HG02759 (cell line): ENCODE data around the gene SH2D5.
"Not testable (repeated sequence)": the region's sequence is repeated elsewhere in the genome, so short reads cannot be mapped to it uniquely, and the experiment has no call there.

Experiments
- ATAC-seq: cut with Tn5 transposase; IDR thresholded peaks from one replicate; pipeline ENCODE4 v1.9.1; 2021; ENCODE audit warnings: mild to moderate bottlenecking, moderate library complexity; ENCODE audit not compliant: unreplicated experiment

SH2D5 gene

DNA sequence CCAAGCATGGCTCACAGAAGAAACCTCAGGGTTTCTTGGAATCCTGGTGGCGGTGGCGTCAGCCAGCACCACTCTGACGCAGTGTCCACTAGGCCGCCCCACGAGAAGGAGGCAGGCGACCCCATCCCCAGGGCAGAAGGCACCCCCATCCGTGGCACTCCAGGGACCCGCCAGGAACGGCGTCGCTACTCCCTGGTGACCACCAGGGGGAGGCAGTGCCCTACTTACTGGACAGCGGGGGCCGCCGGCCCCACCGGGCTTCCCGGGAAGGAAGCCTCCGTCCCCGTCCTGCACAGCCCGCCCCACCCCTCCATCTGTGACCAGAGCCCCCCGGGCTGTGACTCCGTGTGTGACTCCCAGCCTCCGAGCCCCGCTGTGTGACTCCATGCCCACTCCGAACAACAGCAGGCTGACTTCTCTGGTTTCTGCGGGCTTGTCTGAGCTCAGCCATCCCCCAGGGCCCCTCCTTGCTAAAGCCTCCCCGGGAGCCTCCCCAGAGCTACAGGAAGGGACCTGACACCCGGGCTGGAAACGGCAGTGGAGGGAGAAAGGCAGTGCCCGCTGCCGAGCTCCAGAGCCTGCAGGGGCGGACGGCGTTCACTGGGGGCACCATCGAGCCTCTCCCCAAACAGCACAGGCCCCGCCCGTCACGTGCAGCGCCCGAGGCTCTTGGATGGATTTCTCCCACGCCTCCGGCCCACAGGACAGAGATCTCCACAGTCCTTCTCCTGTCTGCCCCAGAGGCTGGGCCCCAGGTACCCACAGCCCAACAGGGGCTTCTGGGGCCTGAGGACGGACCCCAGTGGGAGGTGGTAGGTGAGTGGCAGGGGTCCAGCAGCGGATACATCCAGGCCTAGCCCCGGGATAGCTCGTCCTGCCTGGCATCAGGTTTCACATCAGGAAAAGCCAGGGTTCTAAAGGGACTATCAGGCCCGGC lies 35.8 kb downstream of the SH2D5 start:
- ATAC-seq, result peak; percentile 72

DNA sequence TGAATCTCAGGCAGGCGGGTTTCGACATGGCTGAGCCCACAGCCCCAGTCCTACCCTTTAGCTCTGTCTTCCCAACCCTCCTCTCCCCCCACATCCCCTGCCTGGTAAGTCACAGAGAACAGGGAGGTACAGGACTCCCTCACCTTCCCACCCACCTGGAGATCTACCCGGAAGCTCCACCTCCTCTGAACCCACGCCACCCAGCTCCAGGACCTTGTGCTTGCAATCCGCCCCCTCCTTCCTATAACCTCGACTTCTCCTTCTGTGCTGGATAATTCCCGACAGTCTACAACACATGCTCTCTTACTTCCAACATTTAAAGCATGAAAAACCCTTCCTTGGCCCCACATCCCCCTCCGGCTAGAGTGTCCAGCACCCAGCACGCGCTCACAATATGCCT lies 37.0 kb downstream of the SH2D5 start:
- no peak for ATAC-seq

DNA sequence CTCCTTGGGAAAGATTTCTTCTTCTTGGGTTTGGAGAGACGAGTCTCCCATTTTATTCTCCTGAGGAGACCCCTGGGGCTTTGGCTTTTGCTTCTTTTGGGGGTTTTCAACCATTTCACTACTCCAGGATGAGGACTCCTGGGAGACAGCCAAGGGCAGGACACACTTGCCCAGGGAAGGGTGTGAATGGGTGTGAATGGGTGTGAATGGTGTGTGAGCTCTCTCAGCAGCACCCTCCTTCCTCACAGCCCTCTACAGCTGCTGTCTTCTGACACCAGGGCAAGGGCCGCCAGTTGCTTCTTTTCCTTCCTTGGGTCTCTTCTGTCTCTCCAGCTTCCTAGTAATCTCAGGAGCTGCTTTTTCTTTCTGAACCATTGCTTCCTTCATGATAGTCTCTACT lies 38.9 kb downstream of the SH2D5 start:
- no peak for ATAC-seq

DNA sequence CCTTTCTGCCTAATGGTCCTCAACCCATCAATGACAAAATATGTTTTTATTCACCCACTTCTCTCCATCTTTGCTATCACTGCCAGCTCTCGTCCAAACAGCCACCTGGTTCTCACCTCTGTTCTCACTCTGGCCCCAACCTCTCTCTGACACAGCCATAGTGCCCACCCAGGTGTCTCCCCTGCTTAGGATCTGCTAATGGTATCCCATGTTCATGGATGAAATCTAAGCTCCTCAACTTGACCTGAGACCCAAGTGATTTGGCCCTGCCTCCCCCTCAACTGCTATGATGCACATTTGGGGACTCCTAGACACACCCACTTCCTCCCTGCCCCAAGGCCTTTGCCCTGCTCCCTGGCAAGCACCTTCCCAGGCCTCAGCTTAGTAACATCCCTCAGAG lies 40.6 kb downstream of the SH2D5 start:
- no peak for ATAC-seq

DNA sequence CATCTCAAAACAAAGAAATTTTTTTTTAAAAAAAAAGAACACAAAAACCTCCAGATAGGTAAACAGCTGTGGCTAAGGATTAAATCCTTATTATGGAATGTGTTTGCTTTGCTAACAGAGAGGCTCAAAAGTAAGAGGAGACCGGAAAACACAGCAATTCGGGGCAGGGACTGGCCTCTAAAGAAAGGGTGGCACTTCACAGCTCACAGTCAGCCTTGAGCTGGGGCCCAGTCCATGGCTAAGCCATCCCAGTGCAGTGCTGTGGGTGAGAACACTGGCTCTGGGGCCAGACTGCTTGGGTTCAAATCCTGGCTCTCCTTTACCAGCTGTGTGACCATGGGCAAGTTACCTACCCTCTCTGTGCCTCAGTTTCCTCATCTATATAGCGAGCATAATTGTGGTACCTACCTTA lies 42.9 kb downstream of the SH2D5 start:
- no peak for ATAC-seq

DNA sequence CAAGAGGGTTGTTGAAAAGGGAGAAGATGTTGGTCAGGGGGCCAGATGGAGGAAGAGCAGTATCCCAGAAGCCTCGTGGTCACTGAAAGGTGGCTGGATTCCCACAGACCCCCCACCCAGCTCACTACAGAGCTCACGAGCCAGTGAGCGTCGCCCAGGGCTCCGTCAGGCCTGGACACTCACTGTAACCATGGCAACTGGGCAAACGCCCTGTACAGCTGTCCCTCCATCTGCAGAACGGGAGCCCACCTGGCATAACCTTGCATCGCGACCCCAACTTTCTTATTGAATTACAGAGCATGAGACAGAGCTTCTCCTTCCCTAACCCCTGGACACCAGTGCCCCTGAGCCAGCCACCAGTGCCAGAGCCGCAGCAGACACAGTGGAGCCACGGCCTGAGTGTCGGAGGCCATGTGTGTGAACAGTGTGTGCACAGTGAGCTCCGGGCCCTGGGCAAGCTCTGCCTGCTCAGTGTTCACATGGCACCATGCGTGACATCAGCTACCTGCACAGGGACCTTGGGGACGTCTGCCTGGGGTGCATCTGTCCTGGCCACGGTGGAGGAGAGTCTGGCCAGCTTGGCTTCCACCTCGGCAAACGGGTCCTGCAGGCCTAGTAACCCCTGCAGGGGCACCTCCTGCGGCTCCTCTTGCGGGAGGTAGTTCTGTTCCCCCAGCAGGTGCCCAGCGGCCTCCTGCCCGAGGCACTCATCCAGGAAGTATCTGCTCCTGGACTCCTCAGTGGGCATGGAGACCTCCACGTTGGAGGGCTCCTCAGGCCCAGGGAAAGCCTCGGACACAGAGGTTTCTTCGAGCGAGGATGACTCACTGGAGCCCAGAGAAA lies 45.4 kb downstream of the SH2D5 start:
- no peak for ATAC-seq

DNA sequence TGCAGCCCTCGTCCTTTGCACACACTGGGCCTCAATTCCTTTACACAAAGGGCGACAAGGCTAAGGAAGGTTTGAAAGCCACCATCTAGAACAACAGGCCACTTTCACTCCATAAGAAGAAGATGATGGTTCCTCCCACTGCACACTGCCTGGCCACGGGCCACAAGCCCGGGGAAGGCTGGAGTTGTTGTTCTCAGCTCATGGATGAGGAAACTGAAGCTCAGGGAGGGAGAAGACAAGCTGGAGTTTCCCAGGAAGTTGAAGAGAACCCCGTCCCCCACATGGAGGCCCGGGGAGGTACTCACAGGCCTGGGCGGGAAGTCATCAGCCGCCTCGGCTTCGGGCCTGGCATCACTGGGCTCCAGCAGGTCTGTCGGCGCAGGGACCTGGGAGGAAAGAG lies 46.8 kb downstream of the SH2D5 start:
- ATAC-seq, result no peak

DNA sequence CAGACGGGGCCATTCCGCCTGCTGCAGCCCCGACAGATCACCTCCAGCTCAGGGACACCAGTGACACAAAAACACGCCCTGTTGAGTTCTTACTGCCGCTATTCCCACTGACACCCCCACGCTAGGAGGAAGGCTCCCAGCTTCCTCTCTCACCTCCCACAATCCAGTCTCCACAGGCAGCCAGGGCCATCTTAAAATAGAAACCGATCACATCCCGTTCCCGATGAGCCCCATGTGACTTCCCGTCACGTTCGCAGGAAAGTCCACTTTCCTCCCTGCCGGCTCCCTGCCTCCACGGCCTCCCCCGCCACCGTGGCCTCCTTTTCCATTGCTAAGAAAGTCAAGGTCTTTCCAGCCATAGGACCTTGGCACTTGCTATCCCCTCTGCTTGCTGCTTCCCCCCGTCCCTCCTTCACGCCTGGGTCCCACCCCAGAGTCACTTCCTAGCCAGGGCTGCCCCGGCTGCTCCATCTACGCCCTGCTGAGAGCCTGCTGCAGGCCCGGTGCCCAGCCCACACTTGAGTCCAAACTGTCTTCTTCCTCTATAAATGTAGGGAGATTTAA lies 47.3 kb downstream of the SH2D5 start:
- no peak for ATAC-seq

DNA sequence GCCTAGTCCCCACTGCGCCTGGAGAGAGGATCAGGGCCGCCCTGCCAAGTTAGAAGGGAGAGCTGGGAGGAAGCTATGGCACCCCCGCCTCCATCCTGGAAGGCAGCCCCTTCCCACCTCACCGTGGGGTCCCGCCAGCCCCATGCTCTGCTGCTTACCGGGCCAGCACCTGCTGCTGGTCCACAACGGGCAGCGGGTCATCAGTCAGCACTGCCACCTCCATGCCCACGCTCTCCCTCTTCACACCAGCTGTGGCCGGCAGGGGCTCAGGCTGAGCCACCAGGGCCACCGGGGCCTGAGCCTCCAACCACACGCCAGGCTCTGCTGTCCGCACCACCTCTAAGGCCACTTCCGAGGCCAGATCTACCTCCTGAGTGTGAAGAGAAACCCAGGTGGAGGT lies 47.9 kb downstream of the SH2D5 start:
- no peak for ATAC-seq

DNA sequence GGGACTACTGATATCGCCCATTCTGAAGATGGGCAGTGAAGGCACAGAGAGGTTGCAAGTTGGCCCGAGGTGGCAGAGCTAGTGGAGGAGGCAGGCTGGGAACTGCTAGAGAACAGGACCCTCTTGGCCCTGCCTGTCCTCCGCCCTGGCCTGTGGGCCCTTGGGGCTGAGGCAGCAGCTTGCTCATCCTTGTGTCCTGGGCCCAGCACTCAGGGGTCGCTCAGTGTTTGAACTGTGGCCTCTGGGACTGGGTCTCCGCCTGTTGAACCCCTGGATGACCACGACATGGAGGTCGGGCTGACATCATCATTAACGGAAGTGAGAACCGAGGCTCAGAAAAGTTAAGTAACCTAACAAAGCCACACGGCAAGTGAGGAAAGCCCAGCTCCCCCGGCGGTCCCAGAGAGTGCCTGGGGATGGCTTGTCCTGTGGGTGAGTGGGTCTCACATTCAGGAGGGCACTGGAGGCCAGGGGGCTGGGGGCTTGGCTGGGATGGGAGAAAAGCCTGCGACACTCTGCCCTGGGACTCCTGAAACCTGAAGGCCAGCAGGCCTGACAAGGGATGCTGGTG lies 48.4 kb downstream of the SH2D5 start:
- no peak for ATAC-seq

DNA sequence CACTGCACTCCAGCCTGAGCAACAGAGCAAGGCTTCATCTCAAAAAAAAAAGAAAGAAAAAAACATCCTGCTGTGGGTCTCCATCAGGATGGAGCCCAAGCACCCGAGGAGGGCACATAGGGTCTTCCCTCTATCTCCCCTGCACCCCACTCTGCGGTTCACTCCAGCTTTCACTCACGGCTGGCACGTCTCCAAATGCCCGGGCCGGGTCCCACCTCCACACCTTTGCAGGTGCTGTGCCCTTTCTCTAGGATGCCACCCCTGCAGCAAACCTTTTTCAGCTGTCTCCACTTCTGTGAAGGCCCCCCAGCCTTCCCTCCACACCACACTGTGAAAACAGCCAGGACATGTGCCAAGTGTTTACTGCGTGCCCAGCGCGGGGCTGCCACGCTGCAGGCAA lies 48.9 kb downstream of the SH2D5 start:
- no peak for ATAC-seq

DNA sequence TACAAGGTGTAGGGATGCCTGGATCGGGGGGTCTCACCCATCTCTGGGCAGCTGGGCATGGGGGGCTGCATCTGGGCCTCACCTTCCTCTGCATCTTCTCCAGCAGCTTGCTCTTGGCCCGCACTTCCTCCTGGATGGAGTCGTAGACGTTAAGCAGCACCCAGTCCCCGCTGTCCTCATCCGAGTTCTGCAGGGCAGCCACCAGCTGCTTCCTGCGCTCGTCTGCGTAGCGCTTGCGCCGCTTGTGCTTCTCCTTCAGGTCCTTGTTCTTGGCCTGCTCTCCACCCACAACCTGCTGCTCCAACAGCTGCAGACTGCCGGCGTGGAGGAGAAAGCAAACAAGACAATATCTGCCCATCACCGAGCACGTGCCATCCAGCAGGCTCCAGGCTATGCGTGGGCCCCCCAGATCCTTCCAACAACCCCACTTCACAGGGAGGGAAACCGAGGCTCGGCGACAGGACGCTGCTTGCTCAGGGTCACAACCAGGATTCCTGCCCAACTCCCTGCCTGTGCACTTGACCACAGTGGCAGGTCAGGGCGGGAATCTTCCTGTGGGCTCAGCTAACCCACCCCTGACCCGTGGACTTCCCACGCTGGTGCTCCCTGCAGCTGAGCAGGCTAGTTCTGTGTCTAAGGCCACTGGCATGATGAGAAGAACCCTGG lies 49.8 kb downstream of the SH2D5 start:
- no peak for ATAC-seq

DNA sequence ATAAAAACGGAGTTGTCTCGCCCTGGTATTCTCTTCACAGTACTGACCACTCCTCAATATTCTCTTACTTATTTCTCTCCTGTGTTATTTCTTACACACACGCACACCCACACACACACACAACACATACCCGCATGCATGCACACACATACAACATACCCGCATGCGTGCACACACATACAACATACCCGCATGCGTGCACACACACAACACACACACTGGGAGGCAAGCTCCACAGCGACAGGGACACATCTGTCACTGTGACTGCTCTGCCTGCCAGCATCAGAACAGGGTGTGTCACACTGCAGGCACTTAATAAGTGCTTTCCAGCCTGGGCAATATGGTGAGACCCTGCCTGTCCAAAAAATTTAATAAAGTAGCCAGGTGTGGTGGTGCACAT lies 50.5 kb downstream of the SH2D5 start:
- ATAC-seq, result no peak

DNA sequence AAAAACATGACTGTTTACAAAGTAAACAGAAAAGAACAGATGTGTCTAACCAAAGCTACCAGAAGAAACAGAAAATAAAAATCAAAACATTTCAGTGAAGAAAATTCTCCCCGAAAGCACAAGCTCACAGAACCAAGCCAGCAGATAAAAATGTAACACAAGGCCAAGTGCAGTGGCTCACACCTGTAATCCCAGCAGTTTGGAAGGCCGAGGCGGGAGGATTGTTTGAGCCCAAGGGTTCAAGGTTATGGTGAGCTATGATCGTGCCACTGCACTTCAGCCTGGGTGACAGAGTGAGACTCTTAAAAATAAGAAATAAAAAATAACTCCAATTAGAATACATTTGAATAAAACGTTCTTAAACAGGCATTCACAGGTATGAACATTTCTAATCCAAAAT lies 52.2 kb downstream of the SH2D5 start:
- no peak for ATAC-seq

DNA sequence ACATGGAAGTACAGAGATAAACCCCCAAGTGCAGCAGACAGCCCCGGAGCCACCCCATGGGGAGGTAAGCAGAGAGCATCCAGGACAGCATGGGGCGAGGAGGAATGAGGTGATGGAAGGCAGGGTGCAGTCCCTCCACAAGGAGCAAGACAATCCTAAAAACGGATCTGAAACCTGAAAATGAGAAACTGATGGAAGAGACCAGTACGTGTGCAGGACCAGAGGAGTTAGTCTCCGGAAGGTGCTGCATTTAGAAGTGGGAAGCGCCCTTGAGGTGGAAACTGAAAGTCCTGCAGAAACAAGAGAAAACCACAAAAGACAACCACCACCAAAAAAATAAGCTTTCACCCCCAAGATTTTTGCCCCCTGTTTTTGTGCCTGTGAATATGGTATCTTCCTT lies 53.9 kb downstream of the SH2D5 start:
- ATAC-seq, result no peak

DNA sequence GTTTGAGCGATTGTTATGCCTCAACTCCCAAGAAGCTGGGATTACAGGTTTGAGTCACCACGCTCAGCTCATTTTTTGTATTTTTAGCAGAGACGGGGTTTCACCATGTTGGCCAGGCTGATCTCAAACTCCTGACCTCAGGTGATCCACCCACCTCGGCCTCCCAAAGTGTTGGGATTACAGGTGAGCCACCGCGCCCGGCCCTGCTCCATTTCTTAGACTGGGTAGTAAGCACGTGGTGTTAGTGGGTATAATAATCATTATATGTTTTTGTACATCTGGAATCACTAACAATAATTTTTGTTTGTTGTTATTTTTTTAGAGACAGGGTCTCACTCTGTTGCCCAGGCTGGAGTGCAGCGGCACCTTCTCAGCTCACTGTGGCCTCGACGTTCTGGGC lies 58.9 kb downstream of the SH2D5 start:
- ATAC-seq, result not testable (repeated sequence)

DNA sequence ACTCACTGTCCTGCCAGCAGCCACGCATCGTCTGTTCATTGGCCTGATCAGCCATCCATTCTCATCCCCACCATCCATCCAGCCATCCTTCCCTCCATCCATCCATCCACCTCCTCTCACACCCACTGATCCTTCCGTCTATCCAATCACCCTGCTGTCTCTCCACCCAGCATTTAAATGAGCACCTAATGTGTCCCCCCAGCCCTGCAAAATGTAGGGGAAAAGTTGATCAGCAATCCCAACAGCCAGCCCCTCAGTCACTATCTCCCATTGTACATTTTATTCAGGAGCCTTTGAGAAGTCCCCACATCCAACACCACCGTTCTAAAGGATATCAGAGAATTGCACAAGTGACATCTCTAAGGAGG lies 60.3 kb downstream of the SH2D5 start:
- no peak for ATAC-seq

DNA sequence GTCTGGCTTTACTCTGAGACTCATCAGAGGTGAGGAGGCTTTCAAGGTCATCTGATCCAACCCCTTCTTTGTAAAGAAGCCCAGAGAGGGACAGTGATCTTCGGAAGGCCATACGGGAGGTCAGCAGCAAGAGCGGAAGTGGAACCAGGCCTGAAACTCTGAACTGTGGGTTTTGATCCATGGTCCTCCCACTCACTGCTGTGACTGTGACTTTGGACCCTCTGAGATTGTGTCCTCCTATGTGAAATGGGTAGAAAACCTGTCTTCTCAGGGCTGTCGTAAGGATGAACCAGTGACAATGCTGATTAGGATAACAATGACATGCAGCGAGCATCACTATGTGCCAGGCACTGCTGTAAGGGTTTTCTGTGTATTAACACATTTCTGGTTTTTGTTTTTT lies 61.6 kb downstream of the SH2D5 start:
- ATAC-seq, result no peak
